GM23338 (cell line): ENCODE data around the gene CCDC32.

Experiments
- CREB1 ChIP-seq: fragments of 250-450 bp; sonication (Bioruptor Pico); IDR thresholded peaks from 2 replicates; pipeline ENCODE4 v1.5.0; 2020; ENCODE audit warnings: low read depth, mild to moderate bottlenecking, moderate library complexity
- CTCF ChIP-seq, 2 experiments: fragments of 200-600 bp in 1 of 2; sonication (generic) in 1 of 2; conservative IDR thresholded peaks; 2 replicates each; pipeline versions ENCODE4 v1.5.1 to v1.6.1; 2016 to 2017; ENCODE audit warnings: antibody characterized with exemption in 2 of 2, low read depth in 2 of 2, mild to moderate bottlenecking in 2 of 2, moderate library complexity in 1 of 2
- EZH2 ChIP-seq: fragments of 200-600 bp; sonication (generic); IDR thresholded peaks from one replicate; pipeline ENCODE4 v1.8.0; 2017; ENCODE audit warnings: antibody characterized with exemption, mild to moderate bottlenecking, low read depth; ENCODE audit not compliant: unreplicated experiment
- EZH2phosphoT487 ChIP-seq: fragments of 200-600 bp; sonication (generic); IDR thresholded peaks from one replicate; pipeline ENCODE4 v1.8.1; 2018; ENCODE audit warnings: antibody characterized with exemption; ENCODE audit not compliant: unreplicated experiment
- JUNB ChIP-seq: IDR thresholded peaks from one replicate; pipeline ENCODE4 v1.6.1; 2016; ENCODE audit warnings: antibody characterized with exemption; ENCODE audit not compliant: unreplicated experiment
- NANOG ChIP-seq: IDR thresholded peaks from 2 replicates; pipeline ENCODE4 v1.6.1; 2016; ENCODE audit warnings: antibody characterized with exemption, borderline replicate concordance
- POLR2AphosphoS5 ChIP-seq: IDR thresholded peaks from 2 replicates; pipeline ENCODE4 v1.6.1; 2016; ENCODE audit warnings: antibody characterized with exemption, low read depth
- REST ChIP-seq: IDR thresholded peaks from one replicate; pipeline ENCODE4 v1.6.1; 2018; ENCODE audit warnings: antibody characterized with exemption; ENCODE audit not compliant: unreplicated experiment
- ZNF462 ChIP-seq: fragments of 250-450 bp; sonication (Bioruptor Pico); IDR thresholded peaks from 2 replicates; pipeline ENCODE4 v1.5.0; 2020; ENCODE audit warnings: mild to moderate bottlenecking, moderate library complexity

- TF ChIP-seq EZH2: no peak
- TF ChIP-seq CTCF (conservative IDR thresholded peaks at IDR 0.05; ENCODE audit: low read depth in 2 of 2): no peak
- TF ChIP-seq POLR2AphosphoS5: no peak
- TF ChIP-seq REST: no peak
- no peak for TF ChIP-seq JUNB
- no peak for TF ChIP-seq CREB1 (CRISPR knock-in tag)
- TF ChIP-seq ZNF462 (CRISPR knock-in tag): no peak
- no peak for TF ChIP-seq NANOG
- no peak for TF ChIP-seq EZH2phosphoT487
Observed at GRCh38 chr15:40512440-40512839, 52.4 kb downstream of the CCDC32 start.
